IPS DF 6.9 (cell line): ENCODE measurements around the gene RABGAP1L.

Experiments
- DNase-seq: peaks from one replicate; pipeline ENCODE4 v3.0.0-alpha.2; 2013; ENCODE audit warnings: low read depth, low spot score
- H3K27ac ChIP-seq: one replicate; pipeline ENCODE4 v1.5.1; 2013; ENCODE audit warnings: low read length, control low read depth
- H3K27me3 ChIP-seq: 2 replicates; pipeline ENCODE4 v1.6.1; 2013; ENCODE audit warnings: mild to moderate bottlenecking, low read length; ENCODE audit not compliant: control insufficient read depth, insufficient read depth
- H3K36me3 ChIP-seq: 2 replicates; pipeline ENCODE4 v1.6.1; 2013; ENCODE audit warnings: low read length; ENCODE audit not compliant: control insufficient read depth, insufficient read depth
- H3K4me1 ChIP-seq: 2 replicates; pipeline ENCODE4 v1.6.1; 2013; ENCODE audit warnings: low read length; ENCODE audit not compliant: control insufficient read depth, insufficient read depth
- H3K4me3 ChIP-seq: 2 replicates; pipeline ENCODE4 v1.5.1; 2013; ENCODE audit warnings: mild to moderate bottlenecking, low read length
- H3K9me3 ChIP-seq: 2 replicates; pipeline ENCODE4 v1.6.1; 2013; ENCODE audit warnings: low read length, inconsistent platforms; ENCODE audit not compliant: control insufficient read depth, insufficient read depth
- WGBS: extraction: QIAGEN DNeasy Blood & Tissue Kit; methylation state at CpG from one replicate; pipeline ENCODE4 v1.1.7; 2013; ENCODE audit warnings: mixed read lengths, missing lambda C conversion rate; ENCODE audit not compliant: insufficient read length, insufficient coverage; 5-methylcytosine and 5-hydroxymethylcytosine counted together

The RABGAP1L gene

GRCh38 chr1:174736831-174737230 is 577.5 kb downstream of the RABGAP1L start:
- Histone ChIP-seq H3K9me3 (no peaks in the 10 kb centered on the region), H3K4me1 (0 out of 2 replicates have a peak, but pooled peaks cover 1% of the 10 kb centered on the region), H3K27me3 (no peaks in the 10 kb centered on the region), H3K27ac (no peak overlapping the region), H3K36me3 (no peaks in the 10 kb centered on the region), H3K4me3 (no peak overlapping the region)
- no peak for DNase-seq
- no CpG with 5 or more reads among the region's 2 CpGs for WGBS

GRCh38 chr1:174740249-174740968 is 581.1 kb downstream of the RABGAP1L start:
- Histone ChIP-seq H3K4me1 (0 out of 2 replicates have a peak, but pooled peaks cover 1% of the 10 kb centered on the region), H3K36me3 (no peaks in the 10 kb centered on the region), H3K27ac (no peak overlapping the region), H3K27me3 (no peaks in the 10 kb centered on the region), H3K9me3 (no peaks in the 10 kb centered on the region), H3K4me3 (no peak overlapping the region)
- WGBS, result no CpG with 5 or more reads among the region's 2 CpGs
- no peak for DNase-seq

GRCh38 chr1:174742805-174743653 is 583.7 kb downstream of the RABGAP1L start:
- Histone ChIP-seq H3K36me3 (no peaks in the 10 kb centered on the region), H3K4me1 (no peaks in the 10 kb centered on the region), H3K27me3 (no peaks in the 10 kb centered on the region), H3K9me3 (no peaks in the 10 kb centered on the region), H3K4me3 (no peak overlapping the region), H3K27ac (no peak overlapping the region)
- no peak for DNase-seq
- no CpG with 5 or more reads among the region's 3 CpGs for WGBS

GRCh38 chr1:174743654-174744561 is 584.6 kb downstream of the RABGAP1L start:
- Histone ChIP-seq H3K9me3 (no peaks in the 10 kb centered on the region), H3K4me1 (no peaks in the 10 kb centered on the region), H3K27ac (no peak overlapping the region), H3K27me3 (no peaks in the 10 kb centered on the region), H3K4me3 (no peak overlapping the region), H3K36me3 (no peaks in the 10 kb centered on the region)
- DNase-seq, result no peak
- WGBS, result no CpG with 5 or more reads among the region's 4 CpGs

GRCh38 chr1:174744886-174745285 is 585.6 kb downstream of the RABGAP1L start:
- no CpG with 5 or more reads among the region's 2 CpGs for WGBS

GRCh38 chr1:174746024-174746808 is 586.9 kb downstream of the RABGAP1L start:
- no peak overlapping the region for H3K27ac ChIP-seq
- no peaks in the 10 kb centered on the region for H3K36me3 ChIP-seq
- no peaks in the 10 kb centered on the region for H3K9me3 ChIP-seq
- no peaks in the 10 kb centered on the region for H3K4me1 ChIP-seq
- DNase-seq, result no peak
- H3K27me3 ChIP-seq, result no peaks in the 10 kb centered on the region
- H3K4me3 ChIP-seq, result no peak overlapping the region
- WGBS, result no CpG with 5 or more reads among the region's 2 CpGs

More at GRCh38 chr1:174744886-174745285, 585.6 kb downstream of the RABGAP1L start:
- no peak overlapping the region for H3K27ac ChIP-seq
- no peaks in the 10 kb centered on the region for H3K9me3 ChIP-seq
- H3K4me3 ChIP-seq, result no peak overlapping the region
- H3K27me3 ChIP-seq, result no peaks in the 10 kb centered on the region
- H3K4me1 ChIP-seq, result no peaks in the 10 kb centered on the region
- no peaks in the 10 kb centered on the region for H3K36me3 ChIP-seq
- no peak for DNase-seq

- no peak overlapping the region for H3K27ac ChIP-seq
- no peaks in the 10 kb centered on the region for H3K27me3 ChIP-seq
- no peaks in the 10 kb centered on the region for H3K36me3 ChIP-seq
- no peaks in the 10 kb centered on the region for H3K4me1 ChIP-seq
- no peak overlapping the region for H3K4me3 ChIP-seq
- no peaks in the 10 kb centered on the region for H3K9me3 ChIP-seq
- DNase-seq, result no peak
Observed at GRCh38 chr1:174747613-174748012, 588.3 kb downstream of the RABGAP1L start.

- Histone ChIP-seq H3K27ac (no peak overlapping the region), H3K4me3 (no peak overlapping the region), H3K36me3 (no peaks in the 10 kb centered on the region), H3K4me1 (no peaks in the 10 kb centered on the region), H3K27me3 (no peaks in the 10 kb centered on the region), H3K9me3 (no peaks in the 10 kb centered on the region)
- WGBS, result no CpG with 5 or more reads among the region's 7 CpGs
- DNase-seq, result no peak
Observed at GRCh38 chr1:174748586-174748985, 589.3 kb downstream of the RABGAP1L start.

GRCh38 chr1:174753131-174753530 is 593.8 kb downstream of the RABGAP1L start:
- no peak for DNase-seq
- Histone ChIP-seq H3K4me3 (no peak overlapping the region), H3K27ac (no peak overlapping the region), H3K4me1 (no peaks in the 10 kb centered on the region), H3K27me3 (no peaks in the 10 kb centered on the region), H3K36me3 (no peaks in the 10 kb centered on the region), H3K9me3 (no peaks in the 10 kb centered on the region)
- WGBS, result no CpG with 5 or more reads among the region's 1 CpG
